ENCODE data around the gene ATRN.

Gene ATRN

GRCh38 chr20:3661814-3662665 lies 191.2 kb downstream of the ATRN start:
- no peak overlapping the region for H3K4me3 ChIP-seq (ENCODE audit: low read depth, low read length)
- no peak for DNase-seq (ENCODE audit: low read depth)
- no peak for TF ChIP-seq CTCF (conservative IDR thresholded peaks at IDR 0.05; ENCODE audit: low read depth, low read length)

- DNase-seq (ENCODE audit: low read depth) = no peak
- no peak within 1 kb of the TSS for H3K4me3 ChIP-seq (ENCODE audit: low read depth, low read length)
- no peak for TF ChIP-seq CTCF (conservative IDR thresholded peaks at IDR 0.05; ENCODE audit: low read depth, low read length)
These were observed 192.3 kb downstream of the ATRN start, which contains the start of gene GFRA4 for GRCh38 chr20:3663031-3663701. TSS of gene GFRA4 (minus strand) at chr20:3663399. CDS start at chr20:3663399, 0 bp downstream.

GRCh38 chr20:3663858-3664257 lies 193.0 kb downstream of the ATRN start:
- DNase-seq (ENCODE audit: low read depth) = no peak
- no peak for TF ChIP-seq CTCF (conservative IDR thresholded peaks at IDR 0.05; ENCODE audit: low read depth, low read length)
- H3K4me3 ChIP-seq (ENCODE audit: low read depth, low read length) = no peak overlapping the region

GRCh38 chr20:3667434-3668037 lies 196.7 kb downstream of the ATRN start:
- no peak for DNase-seq (ENCODE audit: low read depth)
- TF ChIP-seq CTCF (conservative IDR thresholded peaks at IDR 0.05; ENCODE audit: low read depth, low read length) = no peak
- H3K4me3 ChIP-seq (ENCODE audit: low read depth, low read length) = no peak overlapping the region

GRCh38 chr20:3669710-3670367 lies 199.0 kb downstream of the ATRN start:
- H3K4me3 ChIP-seq (ENCODE audit: low read depth, low read length) = no peak overlapping the region
- no peak for TF ChIP-seq CTCF (conservative IDR thresholded peaks at IDR 0.05; ENCODE audit: low read depth, low read length)
- no peak for DNase-seq (ENCODE audit: low read depth)

GRCh38 chr20:3670511-3670910 lies 199.7 kb downstream of the ATRN start:
- TF ChIP-seq CTCF (conservative IDR thresholded peaks at IDR 0.05; ENCODE audit: low read depth, low read length) = peak; percentile 25

More at GRCh38 chr20:3670511-3670910, 199.7 kb downstream of the ATRN start:
- no peak overlapping the region for H3K4me3 ChIP-seq (ENCODE audit: low read depth, low read length)
- DNase-seq (ENCODE audit: low read depth) = no peak

All from choroid plexus epithelial cell (primary cell).